Epithelial cell of proximal tubule (primary cell): ENCODE measurements around the gene NKX6-2. TPM values are rescaled to one million over a fixed set of nuclear protein-coding genes. Genes with fewer than 3 reads are reported as not detected.

Source experiments
- DNase-seq: peaks from one replicate; pipeline ENCODE4 v3.0.0-alpha.2; 2011; ENCODE audit warnings: low read depth
- H3K4me3 ChIP-seq: 2 replicates; pipeline ENCODE4 v1.5.1; 2011; ENCODE audit warnings: low read depth, mild to moderate bottlenecking, low read length
- total RNA-seq: library from RNA; depleted of rRNA; stranded (reverse); fragments of >200 nt; gene quantifications from 2 replicates; pipeline ENCODE4 v1.2.3, GENCODE V29; 2015
- TF ChIP-seq, protein P1 (sequence below): conservative IDR thresholded peaks from 2 replicates; pipeline ENCODE4 v1.5.1; 2012; ENCODE audit warnings: low read depth, mild to moderate bottlenecking, low read length

Gene NKX6-2
- total RNA-seq, 1 donor from 2014 or later, result 1.2 TPM

DNA sequence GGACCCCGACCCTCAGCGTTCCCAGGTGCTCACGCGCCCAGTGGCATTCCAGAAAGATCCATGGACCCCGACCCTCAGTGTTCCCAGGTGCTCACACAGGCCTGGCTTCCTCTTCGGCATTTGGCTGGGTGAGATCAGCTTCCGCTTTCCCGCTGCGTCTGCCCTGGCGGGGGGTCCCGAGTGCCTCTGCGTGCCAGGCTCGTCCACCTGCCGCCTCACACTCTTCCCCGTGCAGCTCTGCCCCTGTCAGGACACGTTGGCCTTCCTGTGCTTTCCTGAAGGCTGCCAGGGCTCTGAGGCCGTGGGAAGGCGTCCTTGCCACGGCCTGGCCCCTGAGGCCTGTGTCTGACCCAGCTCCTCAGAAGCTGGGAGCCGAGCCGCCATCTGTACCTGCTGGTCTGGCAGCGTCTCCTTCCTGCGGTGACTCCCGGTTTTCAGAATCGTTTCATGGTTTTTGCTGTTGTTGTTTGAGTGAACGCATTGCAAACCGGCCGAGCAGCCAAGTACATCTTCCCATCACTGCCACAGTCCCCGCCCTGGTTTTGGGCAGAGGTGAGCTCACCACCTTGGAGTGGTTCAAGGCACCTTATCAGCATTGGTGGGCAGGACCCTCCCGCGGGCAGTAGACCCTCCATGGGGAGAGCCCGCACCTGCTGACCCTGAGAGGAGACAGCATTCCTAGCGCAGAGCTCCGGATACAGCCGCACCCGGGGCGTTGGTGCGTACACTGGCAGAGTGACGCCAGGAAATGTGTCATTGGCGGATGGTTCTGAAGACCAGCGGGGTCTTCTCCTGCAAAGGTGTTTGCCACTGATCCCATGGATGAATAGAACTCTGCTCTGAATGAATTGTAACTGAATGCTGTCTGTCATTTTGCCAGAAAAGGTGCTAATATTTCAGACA, 17.4 kb downstream of the NKX6-2 start:
- no peak for DNase-seq
- TF ChIP-seq, protein P1, sequence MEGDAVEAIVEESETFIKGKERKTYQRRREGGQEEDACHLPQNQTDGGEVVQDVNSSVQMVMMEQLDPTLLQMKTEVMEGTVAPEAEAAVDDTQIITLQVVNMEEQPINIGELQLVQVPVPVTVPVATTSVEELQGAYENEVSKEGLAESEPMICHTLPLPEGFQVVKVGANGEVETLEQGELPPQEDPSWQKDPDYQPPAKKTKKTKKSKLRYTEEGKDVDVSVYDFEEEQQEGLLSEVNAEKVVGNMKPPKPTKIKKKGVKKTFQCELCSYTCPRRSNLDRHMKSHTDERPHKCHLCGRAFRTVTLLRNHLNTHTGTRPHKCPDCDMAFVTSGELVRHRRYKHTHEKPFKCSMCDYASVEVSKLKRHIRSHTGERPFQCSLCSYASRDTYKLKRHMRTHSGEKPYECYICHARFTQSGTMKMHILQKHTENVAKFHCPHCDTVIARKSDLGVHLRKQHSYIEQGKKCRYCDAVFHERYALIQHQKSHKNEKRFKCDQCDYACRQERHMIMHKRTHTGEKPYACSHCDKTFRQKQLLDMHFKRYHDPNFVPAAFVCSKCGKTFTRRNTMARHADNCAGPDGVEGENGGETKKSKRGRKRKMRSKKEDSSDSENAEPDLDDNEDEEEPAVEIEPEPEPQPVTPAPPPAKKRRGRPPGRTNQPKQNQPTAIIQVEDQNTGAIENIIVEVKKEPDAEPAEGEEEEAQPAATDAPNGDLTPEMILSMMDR, result no peak

DNA sequence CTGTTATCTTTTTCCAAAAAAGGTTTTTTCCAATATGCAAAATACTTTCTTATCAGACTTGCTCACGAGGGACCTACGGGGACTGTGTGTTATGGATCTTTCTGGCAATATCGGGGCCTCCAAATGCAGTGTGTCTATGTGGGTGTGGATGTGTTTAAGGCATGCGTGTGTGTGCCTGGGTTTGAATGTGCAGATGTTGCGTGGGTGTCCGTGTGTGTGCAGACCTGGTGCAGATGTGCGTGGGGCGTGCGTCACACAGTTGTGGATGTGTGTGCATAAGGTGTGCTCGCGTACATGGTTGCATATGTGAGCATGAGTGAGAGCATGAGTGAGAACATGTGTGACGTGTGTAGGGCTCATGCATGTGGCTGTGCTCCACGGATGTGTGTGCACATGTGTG, 19.7 kb downstream of the NKX6-2 start:
- DNase-seq, result no peak
- no peak overlapping the region for H3K4me3 ChIP-seq
- TF ChIP-seq, protein P1, result no peak

More for the DNA sequence above, 17.4 kb downstream of the NKX6-2 start:
- H3K4me3 ChIP-seq, result no peak overlapping the region

DNA sequence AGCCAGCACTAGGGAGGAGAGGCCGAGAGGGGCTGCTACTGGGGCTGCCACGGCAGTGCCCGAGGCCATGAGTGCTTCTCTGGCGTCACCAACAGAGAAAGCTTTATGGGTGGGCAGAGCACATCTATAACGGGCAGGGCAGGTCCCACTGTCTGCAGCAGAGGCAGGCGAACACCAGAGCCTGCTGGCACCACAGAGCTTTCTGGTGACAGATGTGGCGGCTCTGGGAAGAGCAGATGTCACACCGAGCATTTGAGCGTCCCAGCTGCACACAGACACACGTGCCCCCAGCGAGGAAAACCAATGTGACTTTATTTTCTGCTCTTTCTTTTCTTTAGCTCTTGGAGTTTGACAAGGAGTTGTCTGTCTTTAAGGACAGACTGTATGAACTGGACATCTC, 20.5 kb downstream of the NKX6-2 start:
- TF ChIP-seq, protein P1, result no peak

DNA sequence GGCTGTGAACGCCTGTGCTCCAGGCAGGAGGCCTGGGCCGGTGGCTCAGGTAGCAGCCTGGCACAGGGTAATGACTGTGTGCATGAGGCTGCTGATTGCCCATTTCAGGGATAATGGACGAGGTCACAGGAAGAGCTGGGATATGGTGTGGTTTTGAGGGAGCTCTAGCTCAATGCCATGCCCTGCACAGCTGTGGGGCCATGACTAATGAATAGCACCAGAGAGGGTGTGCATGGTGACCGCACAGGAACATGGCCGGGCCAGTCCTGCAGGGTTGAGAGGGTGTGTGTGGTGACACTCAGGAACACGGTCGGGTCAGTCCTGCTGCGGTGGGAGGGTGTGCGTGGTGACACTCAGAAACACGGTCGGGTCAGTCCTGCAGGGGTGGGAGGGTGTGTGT, 21.8 kb downstream of the NKX6-2 start:
- TF ChIP-seq, protein P1, result no peak
- no peak overlapping the region for H3K4me3 ChIP-seq
- DNase-seq, result no peak

More for the DNA sequence above, 20.5 kb downstream of the NKX6-2 start:
- DNase-seq, result no peak
- no peak overlapping the region for H3K4me3 ChIP-seq

DNA sequence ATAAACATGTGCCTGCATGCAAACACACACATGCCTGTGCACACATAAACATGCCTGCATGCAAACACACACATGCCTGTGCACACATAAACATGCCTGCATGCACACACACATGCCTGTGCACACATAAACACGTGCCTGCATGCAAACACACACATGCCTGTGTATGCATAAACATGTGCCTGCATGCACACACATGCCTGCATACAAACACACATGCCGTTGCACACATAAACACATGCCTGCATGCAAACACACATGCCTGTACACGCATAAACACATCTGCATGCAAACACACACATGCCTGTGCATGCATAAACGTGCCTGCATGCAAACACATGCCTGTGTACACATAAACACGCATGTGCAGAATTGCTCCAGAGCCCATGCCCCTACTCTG, 22.4 kb downstream of the NKX6-2 start:
- no peak for DNase-seq
- TF ChIP-seq, protein P1, result no peak
- no peak overlapping the region for H3K4me3 ChIP-seq

DNA sequence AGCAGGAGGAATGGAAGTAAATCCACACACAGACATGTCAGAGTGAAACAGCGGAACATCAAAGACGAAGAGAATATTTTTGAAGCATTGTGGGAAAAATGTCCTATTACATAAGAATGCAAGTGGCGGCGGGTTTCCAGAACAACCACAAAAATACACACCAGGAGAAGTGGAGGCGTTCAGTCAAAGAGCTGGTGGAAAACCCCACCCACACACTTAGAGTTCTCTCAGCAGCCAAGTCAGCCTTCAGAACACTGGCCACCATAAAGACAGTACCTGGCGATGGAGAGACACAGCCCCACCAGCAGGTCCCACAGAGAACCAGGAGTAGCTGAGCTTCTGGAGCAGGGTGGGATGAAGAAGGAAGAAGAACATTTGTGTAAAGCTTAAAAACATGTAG, 23.7 kb downstream of the NKX6-2 start:
- no peak overlapping the region for H3K4me3 ChIP-seq
- TF ChIP-seq, protein P1, result no peak
- DNase-seq, result no peak
